ENCODE data around the gene SERPINI1. TPM values are rescaled to one million over a fixed set of nuclear protein-coding genes. Genes with fewer than 3 reads are reported as not detected.

Gene SERPINI1
- total and polyA plus RNA-seq, 9 of the 15 experiments (the other 6 are each of a cell fraction or from before 2014, with no cell fraction given): 1.6 to 9.9 (median 3.5) TPM

DNA sequence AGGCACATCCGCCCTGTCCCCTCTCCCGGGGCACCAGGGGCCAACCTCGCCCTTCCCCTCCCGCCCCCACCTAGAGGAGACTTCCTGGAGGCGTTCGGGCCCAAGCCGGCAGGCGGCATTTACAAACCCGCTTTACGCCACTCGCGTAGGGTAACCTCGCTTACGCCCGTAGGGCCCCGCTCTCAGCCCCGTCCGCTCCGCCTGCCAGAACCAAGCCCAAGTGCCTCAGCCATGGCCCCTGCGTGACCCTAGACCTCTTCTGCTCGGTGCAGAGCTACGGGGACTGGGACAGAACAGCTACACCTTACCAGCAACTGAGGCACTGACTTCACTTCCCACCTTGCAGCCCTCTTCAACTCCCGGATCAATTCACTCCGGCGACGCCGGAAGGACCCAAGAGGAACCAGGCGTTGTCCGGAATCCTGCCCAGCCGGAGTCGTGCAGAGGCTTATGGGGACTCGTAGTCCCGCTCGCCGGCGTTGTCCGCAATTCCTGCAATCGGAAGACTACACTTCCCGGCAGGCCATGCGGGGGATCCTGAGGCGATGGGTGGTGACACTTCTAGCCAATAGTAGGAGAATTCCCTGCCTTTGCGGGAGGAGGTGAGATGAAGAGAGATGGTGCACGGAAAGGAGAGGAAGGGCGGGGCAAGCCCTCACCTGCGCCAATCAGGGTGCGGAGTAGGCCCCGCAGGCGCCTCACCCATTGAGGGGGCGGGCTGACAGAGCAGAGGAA is 856 bp upstream of the SERPINI1 start, which contains the start of gene PDCD10 (continued):
- TF ChIP-seq, protein P1, sequence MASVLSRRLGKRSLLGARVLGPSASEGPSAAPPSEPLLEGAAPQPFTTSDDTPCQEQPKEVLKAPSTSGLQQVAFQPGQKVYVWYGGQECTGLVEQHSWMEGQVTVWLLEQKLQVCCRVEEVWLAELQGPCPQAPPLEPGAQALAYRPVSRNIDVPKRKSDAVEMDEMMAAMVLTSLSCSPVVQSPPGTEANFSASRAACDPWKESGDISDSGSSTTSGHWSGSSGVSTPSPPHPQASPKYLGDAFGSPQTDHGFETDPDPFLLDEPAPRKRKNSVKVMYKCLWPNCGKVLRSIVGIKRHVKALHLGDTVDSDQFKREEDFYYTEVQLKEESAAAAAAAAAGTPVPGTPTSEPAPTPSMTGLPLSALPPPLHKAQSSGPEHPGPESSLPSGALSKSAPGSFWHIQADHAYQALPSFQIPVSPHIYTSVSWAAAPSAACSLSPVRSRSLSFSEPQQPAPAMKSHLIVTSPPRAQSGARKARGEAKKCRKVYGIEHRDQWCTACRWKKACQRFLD (CRISPR knock-in tag; IDR thresholded peaks at IDR 0.05): peak; percentile 31; the same call in 1 of the 2 replicates
- no peak for TF ChIP-seq STAG1 (CRISPR knock-in tag; IDR thresholded peaks at IDR 0.05; ENCODE audit: borderline replicate concordance)
- TF ChIP-seq SIN3B (IDR thresholded peaks at IDR 0.05; ENCODE audit: low read depth): peak; percentile 77; the same call in 1 of the 2 replicates
- TF ChIP-seq, protein P2, sequence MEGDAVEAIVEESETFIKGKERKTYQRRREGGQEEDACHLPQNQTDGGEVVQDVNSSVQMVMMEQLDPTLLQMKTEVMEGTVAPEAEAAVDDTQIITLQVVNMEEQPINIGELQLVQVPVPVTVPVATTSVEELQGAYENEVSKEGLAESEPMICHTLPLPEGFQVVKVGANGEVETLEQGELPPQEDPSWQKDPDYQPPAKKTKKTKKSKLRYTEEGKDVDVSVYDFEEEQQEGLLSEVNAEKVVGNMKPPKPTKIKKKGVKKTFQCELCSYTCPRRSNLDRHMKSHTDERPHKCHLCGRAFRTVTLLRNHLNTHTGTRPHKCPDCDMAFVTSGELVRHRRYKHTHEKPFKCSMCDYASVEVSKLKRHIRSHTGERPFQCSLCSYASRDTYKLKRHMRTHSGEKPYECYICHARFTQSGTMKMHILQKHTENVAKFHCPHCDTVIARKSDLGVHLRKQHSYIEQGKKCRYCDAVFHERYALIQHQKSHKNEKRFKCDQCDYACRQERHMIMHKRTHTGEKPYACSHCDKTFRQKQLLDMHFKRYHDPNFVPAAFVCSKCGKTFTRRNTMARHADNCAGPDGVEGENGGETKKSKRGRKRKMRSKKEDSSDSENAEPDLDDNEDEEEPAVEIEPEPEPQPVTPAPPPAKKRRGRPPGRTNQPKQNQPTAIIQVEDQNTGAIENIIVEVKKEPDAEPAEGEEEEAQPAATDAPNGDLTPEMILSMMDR (IDR thresholded peaks at IDR 0.05 in 2 of 3, conservative IDR thresholded peaks at IDR 0.05 in 1 of 3; ENCODE audit: insufficient read depth in 2 of 3, low read depth in 1 of 3, low read length in 3 of 3): 0 out of 6 replicates have a peak, but pooled peaks of 1 of the 3 experiments have one; percentile 10
- no peak for TF ChIP-seq CCNT2 (IDR thresholded peaks at IDR 0.05; ENCODE audit: borderline replicate concordance, extremely low read depth, insufficient read length, low read depth, low read length)
- TF ChIP-seq ZNF24 (IDR thresholded peaks at IDR 0.05): peak; percentile 98
- TF ChIP-seq ZNF23 (CRISPR knock-in tag; IDR thresholded peaks at IDR 0.05): no peak
- TF ChIP-seq ATF7 (IDR thresholded peaks at IDR 0.05): peak; percentile 78
- TF ChIP-seq, protein P3, sequence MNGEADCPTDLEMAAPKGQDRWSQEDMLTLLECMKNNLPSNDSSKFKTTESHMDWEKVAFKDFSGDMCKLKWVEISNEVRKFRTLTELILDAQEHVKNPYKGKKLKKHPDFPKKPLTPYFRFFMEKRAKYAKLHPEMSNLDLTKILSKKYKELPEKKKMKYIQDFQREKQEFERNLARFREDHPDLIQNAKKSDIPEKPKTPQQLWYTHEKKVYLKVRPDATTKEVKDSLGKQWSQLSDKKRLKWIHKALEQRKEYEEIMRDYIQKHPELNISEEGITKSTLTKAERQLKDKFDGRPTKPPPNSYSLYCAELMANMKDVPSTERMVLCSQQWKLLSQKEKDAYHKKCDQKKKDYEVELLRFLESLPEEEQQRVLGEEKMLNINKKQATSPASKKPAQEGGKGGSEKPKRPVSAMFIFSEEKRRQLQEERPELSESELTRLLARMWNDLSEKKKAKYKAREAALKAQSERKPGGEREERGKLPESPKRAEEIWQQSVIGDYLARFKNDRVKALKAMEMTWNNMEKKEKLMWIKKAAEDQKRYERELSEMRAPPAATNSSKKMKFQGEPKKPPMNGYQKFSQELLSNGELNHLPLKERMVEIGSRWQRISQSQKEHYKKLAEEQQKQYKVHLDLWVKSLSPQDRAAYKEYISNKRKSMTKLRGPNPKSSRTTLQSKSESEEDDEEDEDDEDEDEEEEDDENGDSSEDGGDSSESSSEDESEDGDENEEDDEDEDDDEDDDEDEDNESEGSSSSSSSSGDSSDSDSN (IDR thresholded peaks at IDR 0.05; ENCODE audit: borderline replicate concordance in 1 of 2, low read depth in 2 of 2, low read length in 2 of 2): peak in 1 of 2 experiments; percentile 84; a peak in 1 of 4 replicates
- TF ChIP-seq RB1 (IDR thresholded peaks at IDR 0.05; ENCODE audit: low read depth): peak; percentile 47; the same call in 1 of the 2 replicates
- no peak for TF ChIP-seq CBFB (CRISPR knock-in tag; IDR thresholded peaks at IDR 0.05)
- no peak for TF ChIP-seq ZC3H11A (IDR thresholded peaks at IDR 0.05; ENCODE audit: low read depth, low read length)
- TF ChIP-seq ATF1 (CRISPR knock-in tag; IDR thresholded peaks at IDR 0.05): no peak
- peak; percentile 74 for TF ChIP-seq ATF1 (tag; IDR thresholded peaks at IDR 0.05)
- peak; percentile 25 for TF ChIP-seq FOS (IDR thresholded peaks at IDR 0.05; ENCODE audit: extremely low read depth, insufficient read length)
- no peak; the same call in 1 of the 2 replicates for TF ChIP-seq SMAD4 (CRISPR knock-in tag; conservative IDR thresholded peaks at IDR 0.05)
- TF ChIP-seq, protein P4, sequence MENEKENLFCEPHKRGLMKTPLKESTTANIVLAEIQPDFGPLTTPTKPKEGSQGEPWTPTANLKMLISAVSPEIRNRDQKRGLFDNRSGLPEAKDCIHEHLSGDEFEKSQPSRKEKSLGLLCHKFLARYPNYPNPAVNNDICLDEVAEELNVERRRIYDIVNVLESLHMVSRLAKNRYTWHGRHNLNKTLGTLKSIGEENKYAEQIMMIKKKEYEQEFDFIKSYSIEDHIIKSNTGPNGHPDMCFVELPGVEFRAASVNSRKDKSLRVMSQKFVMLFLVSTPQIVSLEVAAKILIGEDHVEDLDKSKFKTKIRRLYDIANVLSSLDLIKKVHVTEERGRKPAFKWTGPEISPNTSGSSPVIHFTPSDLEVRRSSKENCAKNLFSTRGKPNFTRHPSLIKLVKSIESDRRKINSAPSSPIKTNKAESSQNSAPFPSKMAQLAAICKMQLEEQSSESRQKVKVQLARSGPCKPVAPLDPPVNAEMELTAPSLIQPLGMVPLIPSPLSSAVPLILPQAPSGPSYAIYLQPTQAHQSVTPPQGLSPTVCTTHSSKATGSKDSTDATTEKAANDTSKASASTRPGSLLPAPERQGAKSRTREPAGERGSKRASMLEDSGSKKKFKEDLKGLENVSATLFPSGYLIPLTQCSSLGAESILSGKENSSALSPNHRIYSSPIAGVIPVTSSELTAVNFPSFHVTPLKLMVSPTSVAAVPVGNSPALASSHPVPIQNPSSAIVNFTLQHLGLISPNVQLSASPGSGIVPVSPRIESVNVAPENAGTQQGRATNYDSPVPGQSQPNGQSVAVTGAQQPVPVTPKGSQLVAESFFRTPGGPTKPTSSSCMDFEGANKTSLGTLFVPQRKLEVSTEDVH (IDR thresholded peaks at IDR 0.05; ENCODE audit: low read depth, partially characterized antibody): peak; percentile 25
- TF ChIP-seq, protein P5, sequence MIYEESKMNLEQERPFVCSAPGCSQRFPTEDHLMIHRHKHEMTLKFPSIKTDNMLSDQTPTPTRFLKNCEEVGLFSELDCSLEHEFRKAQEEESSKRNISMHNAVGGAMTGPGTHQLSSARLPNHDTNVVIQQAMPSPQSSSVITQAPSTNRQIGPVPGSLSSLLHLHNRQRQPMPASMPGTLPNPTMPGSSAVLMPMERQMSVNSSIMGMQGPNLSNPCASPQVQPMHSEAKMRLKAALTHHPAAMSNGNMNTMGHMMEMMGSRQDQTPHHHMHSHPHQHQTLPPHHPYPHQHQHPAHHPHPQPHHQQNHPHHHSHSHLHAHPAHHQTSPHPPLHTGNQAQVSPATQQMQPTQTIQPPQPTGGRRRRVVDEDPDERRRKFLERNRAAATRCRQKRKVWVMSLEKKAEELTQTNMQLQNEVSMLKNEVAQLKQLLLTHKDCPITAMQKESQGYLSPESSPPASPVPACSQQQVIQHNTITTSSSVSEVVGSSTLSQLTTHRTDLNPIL (CRISPR knock-in tag; IDR thresholded peaks at IDR 0.05): no peak

All from K562 (cell line).